IMR-90 (cell line): ENCODE results near the gene DNAJB2.

Experiments used
- POLR2A ChIP-seq: IDR thresholded peaks from 2 replicates; pipeline ENCODE4 v1.6.1; 2012; ENCODE audit warnings: mild to moderate bottlenecking, low read depth, low read length
- RAD21 ChIP-seq: IDR thresholded peaks from 2 replicates; pipeline ENCODE4 v1.6.1; 2012; ENCODE audit warnings: low read length, improper control_type of control experiment
- TF ChIP-seq, protein P1 (sequence below): conservative IDR thresholded peaks from 2 replicates; pipeline ENCODE4 v1.5.1; 2012; ENCODE audit warnings: mild to moderate bottlenecking, low read depth, low read length, improper control_type of control experiment

DNA sequence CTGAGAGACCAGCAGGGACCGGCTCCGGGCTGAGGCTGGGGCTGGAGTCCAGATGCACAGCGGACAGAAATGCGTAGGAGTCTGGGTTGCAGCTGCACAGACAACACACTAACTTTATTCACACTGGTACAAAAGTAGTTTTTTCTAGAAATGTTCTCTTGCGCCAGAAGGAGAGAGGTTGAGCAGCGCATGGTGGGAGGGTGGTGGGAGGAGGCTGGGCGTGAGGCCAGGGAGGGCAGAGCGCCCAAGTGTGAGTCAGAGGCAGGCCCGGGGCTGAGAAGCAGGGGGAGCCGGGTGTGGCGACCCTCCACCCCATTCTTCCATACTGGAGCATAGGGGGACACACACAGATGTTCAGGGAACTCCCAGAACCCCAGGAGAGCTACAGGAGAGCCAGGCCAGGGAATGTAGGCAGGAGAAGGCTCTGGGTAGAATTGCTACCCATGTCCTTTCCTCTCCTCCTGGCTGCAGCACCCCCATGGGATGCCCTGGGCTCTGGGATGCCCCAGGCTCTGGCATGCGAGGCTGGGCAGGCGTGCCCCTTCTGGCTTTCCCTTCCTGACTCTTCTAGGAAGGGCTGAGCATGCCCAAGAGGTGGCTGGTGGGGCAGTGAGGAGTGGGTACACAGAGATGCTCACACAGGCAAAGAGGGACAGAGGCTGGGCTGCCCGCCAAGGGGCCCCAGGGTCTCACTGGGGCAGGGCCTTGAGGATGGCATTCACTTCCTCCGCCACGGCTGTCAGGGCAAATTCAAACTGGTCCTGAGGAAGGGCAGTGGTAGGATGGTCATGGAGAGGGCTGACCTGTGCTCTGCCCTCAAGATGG is 10.6 kb downstream of the DNAJB2 start:
- TF ChIP-seq POLR2A (no peak), RAD21 (peak; percentile 16)
- TF ChIP-seq, protein P1, sequence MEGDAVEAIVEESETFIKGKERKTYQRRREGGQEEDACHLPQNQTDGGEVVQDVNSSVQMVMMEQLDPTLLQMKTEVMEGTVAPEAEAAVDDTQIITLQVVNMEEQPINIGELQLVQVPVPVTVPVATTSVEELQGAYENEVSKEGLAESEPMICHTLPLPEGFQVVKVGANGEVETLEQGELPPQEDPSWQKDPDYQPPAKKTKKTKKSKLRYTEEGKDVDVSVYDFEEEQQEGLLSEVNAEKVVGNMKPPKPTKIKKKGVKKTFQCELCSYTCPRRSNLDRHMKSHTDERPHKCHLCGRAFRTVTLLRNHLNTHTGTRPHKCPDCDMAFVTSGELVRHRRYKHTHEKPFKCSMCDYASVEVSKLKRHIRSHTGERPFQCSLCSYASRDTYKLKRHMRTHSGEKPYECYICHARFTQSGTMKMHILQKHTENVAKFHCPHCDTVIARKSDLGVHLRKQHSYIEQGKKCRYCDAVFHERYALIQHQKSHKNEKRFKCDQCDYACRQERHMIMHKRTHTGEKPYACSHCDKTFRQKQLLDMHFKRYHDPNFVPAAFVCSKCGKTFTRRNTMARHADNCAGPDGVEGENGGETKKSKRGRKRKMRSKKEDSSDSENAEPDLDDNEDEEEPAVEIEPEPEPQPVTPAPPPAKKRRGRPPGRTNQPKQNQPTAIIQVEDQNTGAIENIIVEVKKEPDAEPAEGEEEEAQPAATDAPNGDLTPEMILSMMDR = no peak
